T-helper 2 cell (primary cell): ENCODE data around the gene PRKAG2.
"Not testable (repeated sequence)": the region's sequence is repeated elsewhere in the genome, so short reads cannot be mapped to it uniquely, and the experiment has no call there.

Experiments
- DNase-seq, 5 experiments: peaks; one replicate each; pipeline versions ENCODE4 v3.0.0 to v3.0.0-alpha.2; 2012 to 2022

The PRKAG2 gene

DNA sequence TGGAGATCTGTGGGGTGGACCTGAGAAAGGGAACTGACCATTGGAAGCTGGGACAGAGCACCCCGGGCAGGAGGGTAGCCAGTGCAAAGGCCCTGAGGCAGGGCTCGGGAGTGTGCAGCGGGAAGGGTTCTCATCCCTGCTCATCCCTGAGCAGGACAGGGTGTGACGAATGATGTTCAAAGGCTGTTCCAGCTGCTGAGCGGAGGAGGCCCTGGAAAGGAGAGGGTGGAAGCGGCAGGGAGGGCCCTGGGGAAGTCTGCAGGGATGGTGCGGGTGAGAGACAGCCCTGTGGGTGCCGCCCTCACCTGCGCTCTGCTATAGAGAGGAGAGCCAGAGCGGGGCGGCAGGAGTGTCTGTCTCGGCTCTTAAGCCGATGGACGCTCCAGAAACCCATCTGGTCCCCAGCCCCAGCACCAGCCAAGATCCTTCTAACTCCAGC is 43.7 kb downstream of the PRKAG2 start:
- no peak for DNase-seq

DNA sequence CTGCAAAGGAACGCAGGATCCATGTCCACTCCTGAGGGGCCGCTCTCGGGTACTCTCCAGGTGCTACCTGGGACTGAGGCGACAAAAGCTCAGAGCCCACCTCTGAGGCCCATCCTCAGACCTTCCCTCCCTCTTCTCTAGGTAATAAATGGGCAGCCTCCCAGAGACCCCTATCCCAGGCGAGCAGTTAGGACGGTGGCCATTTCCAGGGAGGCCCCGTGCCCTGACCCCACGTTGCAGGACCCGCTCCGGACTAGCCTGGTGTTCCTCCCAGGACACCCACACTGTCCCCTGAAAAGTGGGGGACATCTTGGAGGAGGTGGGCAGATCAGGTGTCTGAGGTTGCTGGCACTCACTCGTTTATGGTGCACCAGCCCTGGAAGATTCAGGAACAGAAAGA is 44.3 kb downstream of the PRKAG2 start:
- DNase-seq = no peak

DNA sequence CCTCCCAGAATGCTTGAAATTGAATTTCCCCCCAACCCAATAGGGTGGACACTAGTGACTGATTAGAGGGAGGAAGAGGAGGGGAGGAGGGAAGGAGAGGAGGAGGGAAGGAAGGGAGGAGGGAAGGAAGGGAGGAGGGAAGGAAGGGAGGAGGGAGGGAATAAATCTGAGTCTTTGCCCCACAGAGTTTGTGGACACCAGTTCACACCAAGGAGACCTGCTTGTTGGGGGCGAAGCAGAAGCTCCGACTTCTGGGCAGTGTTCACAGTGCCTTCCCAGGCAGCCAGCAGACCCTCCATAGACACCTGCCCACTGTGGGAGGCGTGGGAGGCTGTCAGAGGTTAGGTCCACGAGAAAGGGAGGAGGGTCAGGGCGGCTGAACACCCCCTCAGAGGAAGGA is 44.8 kb downstream of the PRKAG2 start:
- no peak for DNase-seq

DNA sequence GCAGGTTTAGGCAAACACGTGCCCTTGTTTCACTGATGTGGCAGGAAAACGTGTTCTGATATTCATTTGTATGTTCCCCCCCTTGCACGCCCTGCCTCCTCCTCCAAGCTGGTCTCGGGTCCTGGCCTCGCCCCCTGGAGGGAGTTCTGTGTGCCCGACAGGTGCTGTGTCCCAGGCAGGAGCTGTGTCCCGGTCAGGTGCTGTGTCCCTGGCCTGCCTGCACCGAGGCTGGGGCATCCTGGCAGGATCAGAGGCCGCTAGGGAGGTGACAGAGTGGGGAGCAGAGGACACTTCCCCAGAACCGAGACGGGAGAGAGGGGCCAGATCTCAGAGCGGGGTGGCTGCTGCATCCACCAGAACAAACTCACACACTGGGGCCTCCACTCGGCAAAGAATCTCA is 45.3 kb downstream of the PRKAG2 start:
- DNase-seq = no peak

DNA sequence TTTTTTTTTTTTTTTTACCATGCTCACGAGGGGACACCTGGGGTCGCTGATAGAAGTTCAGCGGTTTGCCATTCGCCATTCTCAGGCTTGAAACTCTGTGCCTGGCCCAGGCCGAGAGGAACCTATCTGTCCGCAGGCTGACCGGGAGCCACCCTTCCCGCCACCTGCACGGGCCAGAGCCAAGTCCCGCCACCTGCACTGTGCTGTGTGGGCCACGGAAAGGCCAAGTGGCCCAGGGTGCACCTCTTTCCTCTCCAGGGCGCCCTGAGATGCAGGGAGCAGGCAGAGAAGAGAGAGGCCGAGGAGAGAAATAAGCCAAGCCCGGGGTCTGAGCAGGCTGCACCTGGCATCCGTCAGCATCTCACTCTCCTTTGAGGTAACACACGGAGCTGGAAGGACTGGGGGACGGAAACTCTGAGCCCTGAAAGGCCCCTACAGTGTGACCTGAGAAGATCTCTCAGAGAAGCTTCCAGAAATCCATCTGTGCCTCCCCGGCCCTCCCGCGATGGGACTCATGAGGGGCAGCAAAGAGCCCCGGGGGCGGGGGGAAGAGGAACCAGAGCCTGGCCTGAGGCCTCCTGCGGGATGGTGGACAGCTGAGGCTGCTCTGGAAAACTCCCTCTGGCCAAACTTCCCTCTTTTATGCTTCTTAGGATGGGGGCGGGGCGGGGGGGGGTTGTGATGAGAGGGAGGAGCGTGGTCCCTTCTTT is 46.6 kb downstream of the PRKAG2 start:
- no peak for DNase-seq

DNA sequence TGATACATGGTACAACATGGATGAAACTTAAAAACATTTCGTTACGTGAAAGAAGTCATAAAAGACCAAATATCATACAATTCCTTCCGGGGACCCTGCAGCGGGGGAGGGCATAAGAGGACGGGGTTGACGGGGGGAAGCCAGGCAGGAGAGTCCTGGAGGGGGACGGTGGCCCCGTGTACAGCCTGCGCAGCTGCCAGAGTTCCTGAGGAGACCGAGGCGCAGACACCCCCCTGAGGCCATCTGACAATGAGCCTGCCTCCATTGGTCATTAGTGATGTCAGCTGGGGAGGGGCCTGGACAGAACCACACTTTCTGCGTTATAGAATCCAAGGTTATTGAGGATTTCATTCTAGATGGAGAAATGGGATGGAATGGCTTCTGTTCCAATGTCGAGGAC is 47.2 kb downstream of the PRKAG2 start:
- no peak for DNase-seq

DNA sequence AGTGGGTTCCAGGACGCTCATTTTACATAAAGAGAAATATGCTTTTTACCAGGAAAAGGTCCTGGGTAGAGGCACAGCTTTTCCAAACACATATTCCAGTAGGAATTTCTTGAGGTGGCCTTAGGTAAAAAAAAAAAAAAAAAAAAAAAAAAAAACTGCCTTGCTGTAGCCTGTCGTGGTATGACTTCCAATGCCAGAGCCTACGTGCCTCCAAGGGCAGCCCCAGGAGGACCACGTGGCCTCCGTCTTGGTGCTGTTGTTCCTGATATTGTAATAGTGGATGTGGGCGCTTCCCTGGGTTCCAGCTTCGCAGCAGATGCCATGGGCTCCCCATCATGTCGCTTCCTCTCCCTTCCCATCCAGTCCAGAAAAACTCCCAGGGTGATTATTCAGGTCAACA is 49.3 kb downstream of the PRKAG2 start:
- DNase-seq = no peak

DNA sequence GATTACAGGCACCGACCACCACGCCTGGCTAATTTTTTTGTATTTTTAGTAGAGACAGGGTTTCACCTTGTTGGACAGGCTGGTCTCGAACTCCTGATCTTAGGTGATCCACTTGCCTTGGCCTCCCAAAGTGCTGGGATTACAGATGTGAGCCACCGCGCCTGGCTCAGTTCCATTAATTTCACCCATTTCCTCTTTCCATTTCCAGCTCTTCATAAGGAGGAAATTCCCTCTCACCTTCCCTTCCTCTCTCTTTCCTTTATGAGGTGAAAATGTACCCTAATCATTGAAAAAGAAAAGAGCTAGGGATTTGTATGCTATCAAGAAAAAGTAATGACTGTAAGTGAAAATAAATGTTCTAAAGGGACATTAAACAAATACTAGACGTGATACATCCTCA is 50.6 kb downstream of the PRKAG2 start:
- DNase-seq = not testable (repeated sequence)

DNA sequence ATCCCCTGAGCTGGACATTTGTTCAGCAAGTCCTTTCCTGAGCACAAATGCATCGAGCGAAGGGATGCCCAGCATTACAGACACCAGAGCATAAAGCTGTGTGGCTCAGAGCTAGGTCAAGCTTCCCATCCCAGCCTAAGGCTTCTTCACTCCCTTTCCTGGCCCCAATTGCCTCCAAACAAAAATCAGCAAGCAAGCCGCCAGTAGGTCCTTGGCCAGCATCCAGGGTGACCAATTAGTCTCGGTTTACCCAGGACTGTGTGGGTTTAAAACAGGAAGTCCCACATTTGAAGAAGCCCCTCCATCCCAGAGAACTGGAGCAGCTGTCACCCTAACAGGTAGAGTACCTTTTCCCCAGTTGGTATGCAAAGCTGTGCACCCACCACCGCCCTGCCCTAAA is 51.2 kb downstream of the PRKAG2 start:
- DNase-seq = no peak

DNA sequence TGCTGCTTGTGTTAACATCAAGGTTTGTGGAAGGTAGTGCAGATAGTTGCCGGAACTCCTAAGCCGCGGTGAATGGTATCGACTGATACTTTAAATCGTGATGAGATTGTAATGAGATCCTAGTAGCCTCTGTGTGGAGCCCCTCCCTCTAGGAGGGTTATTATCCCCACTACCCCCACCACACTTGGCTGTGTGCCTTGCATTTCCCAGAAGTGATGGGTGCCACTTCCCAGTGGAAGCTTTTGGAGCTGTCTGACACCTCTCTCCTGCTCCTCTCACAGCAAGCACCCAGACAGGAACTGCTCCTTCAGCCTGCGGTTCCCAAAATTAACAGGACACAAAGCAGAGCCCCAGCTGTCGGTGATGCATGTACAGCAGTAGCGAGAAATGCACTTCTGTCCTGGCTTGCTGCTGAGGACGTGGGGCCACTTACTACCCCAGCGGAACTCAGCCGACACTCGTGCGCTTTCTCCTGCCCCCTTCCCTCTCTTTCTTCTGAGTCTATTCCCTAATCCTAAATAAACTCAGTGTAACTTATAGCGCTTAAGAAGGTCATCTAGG is 52.5 kb downstream of the PRKAG2 start:
- no peak for DNase-seq

DNA sequence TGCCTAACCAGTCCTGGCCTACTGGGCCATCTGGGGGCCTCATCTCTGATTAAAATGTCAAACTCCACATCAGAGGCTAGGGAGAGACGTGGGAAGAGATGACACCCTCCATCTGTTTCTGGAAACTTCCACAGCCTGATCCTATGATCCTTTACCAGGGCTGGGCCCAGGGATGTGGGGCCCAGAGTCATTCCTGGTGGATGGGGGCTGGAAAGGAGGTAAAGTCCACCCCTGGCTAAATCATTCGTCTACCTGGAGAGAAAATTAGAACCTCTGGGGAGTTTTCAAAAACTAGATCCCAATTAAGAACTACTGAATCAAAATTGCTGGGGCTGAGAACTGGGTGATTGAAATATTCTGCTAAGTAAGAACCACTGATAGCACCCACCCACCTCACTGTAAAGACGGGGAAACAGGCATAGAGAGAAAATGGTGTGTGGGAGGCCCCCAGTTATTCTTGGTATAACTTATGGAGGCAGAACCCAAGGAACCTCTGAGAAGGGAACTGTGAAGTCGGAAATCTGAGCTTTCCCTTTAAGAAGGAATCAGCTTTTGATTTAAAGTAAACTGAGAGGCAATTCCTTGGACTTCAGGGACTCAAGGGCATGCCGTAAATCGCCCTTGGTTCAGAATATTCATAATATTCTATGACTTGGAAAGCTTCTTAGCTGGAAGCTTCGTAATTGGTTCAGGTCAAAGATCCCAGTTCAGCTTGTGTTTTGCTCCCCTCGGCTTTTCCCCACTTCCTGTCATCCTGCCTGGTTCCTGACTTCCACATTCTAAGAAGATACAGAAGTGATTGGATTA is 53.1 kb downstream of the PRKAG2 start:
- no peak for DNase-seq

DNA sequence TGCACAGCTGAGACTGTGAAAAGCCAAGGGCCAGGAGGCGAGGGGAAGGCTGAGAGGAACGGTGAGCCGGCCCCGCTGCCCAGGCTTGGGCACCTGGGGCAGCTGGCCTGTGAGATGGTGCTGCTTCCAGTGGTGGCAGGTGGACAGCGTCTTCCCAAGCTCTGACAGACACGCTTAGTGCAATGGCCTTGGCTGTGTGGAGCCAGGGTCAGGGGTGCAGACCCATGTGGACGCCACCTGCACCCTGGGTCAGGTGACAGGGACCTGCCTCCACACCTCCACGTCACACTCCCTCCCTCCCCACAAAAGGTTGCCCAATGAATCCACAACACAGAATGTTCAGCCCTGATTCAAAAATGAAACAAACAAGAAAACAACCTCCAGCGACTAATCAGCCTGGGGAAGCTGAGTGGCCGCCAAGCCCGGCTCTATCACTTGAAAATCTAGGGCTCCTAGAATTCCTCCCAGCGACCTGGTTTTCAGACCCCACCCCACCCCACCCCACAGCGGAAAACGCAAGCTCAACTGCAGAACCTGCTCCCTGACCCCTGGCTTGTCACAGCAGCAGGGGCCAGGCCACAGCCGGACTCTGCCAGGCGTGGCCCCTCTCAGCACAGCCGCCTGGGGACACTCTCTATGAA is 54.3 kb downstream of the PRKAG2 start:
- no peak for DNase-seq

DNA sequence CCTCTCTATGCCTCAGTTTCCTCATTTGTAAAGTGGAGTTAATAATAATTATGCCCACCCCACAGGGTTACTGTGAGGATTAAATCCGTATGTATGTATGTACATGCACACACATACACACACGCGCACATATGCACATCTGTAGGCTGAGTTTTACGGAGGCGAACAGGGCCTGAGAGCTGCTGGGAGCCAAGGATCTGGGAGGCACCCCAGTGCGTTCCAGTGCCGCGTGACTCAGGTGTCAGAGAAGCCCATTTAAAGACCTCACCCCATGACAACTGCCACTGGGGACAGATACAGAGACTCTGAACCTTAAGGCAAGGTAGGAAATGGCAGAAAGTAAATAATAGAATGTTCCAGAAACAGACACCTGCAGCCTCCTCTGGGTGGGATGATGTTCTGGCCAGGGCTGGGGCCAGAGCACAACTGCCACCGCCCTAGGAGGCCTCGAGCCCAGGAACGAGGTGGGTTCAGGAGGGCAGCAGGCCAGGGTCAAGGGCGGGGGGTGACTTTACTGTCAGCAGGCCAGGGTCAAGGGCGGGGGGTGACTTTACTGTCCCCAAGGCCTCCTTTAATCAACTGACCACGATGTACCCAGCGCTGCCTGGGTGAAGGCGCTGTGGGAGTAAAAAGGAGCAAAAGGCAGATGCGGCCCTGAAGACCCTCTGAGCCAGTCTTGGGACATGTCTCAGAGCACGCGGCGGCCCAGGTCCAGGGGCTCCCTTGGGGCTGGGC is 54.9 kb downstream of the PRKAG2 start:
- no peak for DNase-seq

DNA sequence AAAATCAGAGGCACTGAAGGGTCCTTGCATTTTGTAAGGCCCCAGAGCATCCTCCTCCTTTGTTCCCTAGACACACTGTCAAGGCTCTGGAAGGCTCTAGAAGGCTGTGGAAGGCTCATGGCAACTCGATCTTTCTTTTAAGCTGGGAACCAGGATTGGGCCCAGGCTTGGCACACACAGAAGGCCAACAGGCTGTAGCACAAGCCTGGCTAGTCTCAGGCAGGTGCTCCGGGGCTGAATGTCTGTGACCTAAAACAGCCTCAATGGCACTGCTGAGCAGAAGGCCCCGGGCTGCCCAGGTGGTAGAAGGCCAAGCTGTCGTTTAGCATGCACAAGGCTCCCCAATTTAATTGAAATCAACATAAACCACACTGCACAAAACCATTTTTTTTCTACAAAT is 55.7 kb downstream of the PRKAG2 start:
- no peak for DNase-seq

DNA sequence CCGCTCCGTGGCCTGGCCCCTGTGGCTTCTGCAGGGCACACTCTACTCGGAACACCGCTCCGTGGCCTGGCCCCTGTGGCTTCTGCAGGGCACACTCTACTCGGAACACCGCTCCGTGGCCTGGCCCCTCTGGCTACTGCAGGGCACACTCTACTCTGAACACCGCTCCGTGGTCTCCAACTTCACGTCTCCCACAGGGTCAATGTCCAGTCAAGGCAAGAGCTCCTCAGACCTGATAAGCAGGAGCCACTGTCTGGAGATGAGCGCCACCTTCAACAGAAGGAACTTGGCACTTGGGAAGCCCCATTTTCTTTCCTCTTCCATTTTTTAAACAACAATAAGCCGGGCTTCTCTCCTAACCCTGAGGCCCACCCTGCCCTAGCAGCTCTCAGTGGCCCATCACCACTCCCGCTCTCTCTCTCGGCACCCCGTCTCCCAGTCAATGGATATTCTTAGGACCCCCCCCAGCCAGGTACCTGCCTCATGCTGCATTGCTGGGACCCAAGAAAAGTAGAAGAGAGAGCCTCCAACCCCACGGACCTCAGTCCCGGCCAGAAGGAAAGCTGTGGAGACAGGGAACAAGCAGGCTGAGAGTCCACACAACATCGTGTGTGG is 56.3 kb downstream of the PRKAG2 start:
- DNase-seq = no peak

DNA sequence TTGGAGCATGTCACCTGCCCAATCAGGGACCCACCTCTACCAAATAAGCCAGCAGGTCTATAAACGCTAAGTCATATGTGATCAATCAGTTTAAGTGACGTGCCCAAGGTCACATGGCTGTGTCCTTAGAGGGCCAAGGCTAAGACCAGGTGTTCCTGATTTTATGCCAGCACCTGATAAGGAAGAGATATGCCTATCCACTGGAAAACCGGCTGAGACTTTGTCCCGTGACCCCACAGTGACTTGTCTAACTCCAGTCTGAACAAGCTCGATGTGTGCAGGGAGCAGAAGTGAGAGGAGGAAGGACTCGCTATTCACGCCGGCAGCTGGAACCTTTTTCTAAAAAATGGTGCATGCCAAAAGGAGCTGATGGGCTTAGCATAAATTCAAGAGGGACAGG is 57.0 kb downstream of the PRKAG2 start:
- no peak for DNase-seq

DNA sequence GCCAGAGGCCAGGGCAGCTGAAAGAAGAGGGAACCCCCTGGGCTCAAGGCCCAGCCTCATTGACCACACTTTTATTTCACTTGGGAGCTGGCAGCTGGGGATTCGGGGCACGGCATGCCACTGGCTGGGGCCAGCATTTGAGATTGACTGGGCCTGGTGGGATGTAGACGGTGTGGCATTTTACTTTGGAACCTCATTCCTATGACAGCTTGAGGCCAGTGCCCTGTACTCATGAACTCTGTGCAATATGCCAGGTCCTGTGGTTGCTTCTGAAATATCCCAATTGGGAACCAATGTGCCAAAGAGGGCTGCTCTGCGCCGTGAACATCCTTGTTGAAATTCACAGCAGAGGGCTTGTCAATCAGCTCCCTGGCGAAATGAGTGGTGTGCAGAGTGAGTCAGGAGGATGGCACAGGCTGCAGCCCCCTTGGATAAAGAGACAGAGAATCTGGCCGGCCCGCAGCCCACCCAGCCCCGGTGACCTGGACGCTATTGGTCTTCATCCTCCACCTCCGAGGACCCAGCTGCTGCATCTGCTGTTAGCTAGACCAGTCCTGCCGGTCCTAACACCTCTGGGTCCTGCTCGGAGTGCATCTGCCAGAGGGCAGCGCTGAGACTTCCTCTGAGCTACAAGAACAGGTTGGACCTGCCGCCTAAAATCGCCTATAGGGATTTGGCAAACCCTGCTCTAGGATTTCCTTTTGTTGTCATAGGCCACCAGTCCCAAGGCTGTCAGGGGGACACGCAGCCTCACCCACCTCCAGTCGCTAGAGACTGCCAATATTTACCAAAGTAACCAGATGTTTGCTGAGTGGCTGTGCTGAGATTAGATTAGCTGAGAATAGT is 58.0 kb downstream of the PRKAG2 start:
- DNase-seq = no peak

DNA sequence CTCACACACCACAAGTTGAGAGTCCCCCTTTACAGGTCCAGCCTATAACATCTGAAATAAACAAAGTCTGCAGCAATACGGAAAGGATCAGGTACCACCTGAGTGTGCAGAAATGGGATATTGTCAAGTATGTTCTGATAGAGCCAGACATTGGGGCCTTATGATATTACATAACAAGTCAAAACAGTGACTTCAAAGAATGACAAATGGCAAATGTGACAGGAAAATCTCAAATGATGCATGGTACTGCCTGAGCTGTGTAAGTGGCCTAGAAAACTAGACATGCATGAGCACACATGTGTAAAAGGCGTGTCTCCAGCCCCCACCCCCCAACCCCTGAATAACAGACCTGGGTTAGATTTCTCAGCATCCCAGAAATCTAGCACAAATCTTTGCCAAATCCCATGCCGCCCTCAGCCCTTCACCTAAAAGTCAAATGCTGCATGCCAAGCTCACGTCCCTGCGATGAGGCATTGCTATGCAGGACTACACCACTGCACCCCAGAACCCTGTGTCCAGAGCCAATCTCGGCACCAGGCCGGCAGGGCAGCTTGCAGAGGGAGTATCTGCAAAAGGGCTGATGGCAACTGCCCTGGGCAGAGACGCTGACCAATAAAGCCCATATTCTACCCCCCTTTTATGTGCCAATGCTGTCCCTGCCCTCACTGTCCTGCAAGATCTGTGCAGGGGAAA is 58.8 kb downstream of the PRKAG2 start:
- no peak for DNase-seq

DNA sequence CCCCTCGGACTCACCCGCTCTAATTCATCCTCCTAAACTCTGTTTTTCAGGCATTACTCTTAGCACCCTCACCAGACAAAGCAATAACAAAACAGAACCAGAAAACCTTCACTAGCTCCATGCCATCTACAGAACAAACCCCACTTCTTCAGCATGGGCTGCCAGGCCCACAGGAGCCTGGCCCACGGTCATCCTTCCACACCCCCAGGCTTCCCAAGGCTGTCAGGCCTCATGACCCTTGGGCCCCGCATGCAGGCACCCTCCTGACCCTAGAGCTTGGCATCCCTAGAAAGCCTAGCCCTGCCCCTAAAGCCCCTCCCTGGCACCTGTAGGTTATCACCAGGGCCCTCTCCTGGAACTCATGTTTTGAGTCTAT is 59.6 kb downstream of the PRKAG2 start:
- no peak for DNase-seq

DNA sequence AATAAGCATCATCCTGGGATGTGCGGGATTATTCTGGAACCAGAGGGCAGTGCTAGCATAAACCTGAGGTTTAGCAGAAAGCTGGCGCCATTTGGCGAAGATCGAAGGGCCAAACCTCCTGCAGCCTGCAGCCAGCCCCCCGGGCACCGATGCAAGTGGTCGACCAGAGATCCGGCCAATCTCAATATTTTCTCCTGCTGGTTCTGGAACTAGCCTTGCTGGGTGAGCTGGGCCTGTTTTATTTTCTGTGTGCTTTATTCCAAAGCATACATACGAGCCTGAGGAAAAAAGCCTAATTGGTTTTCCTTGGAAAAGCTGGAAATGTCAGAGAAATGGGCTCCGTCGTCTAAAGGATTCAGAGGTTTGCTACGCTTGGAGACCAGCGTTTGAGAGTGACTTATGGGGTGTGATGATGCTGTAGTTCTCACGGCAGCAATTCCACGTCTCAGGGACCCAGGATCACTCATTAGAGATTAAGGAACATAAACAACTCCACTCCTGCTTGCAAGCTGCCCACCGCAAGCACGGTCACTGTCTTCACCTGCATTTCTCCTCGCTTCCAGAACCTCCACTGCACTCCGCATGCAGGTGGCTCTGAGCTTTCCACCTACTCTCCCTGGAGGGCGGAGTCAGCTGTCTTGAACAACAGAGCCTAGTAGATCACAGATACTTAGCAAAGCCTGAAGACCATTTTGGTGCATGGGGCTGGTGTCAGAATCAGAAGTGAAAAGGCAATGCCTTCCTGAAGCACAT is 60.2 kb downstream of the PRKAG2 start:
- DNase-seq = no peak
